ENCODE data around the gene BFSP2.

DNA sequence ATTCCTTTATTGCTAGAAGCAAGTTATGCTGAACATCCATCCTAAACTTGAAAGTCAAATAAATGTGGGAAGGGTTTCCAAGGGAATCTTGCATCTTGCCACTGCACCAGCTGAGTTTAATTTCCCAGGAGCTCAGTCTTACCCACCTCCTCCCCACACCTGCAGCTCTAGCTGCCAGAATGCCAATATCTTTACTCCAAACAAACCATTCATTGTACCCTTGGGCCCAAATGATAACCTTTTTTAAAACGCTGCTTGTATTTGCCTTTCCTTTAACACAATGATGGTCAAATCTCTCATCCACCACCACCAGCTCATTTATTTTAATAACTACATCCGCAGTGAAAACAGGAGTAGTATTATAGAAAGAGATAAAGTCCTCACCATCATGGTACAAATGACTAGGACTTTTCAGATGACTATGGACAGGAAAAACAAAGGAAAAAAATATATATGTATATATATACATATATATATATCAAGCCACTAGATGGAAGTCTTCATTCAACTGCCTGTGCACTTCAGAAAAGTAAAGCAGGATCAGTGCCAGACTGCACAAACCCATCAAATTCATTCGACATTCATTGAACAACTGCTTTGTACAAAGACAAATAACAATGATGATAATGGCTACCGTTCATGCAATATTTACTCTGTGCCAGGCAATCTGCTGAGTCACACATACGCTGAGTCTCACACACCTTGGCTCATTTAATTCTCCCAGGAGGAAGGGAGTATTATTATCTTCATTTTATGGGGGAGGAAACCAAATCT lies 44.0 kb downstream of the BFSP2 start:
- TF ChIP-seq POLR2A (IDR thresholded peaks at IDR 0.05; ENCODE audit: low read depth, low read length), result no peak
- TF ChIP-seq CTCF (conservative IDR thresholded peaks at IDR 0.05; ENCODE audit: low read depth, low read length), result peak; percentile 24; the same call in 1 of the 2 replicates
- TF ChIP-seq MAZ (IDR thresholded peaks at IDR 0.05; ENCODE audit: borderline replicate concordance, low read depth, low read length), result no peak
- TF ChIP-seq SMC3 (IDR thresholded peaks at IDR 0.05; ENCODE audit: low read depth, low read length), result no peak
- peak; percentile 47; the same call in 1 of the 2 replicates for TF ChIP-seq MAFK (IDR thresholded peaks at IDR 0.05; ENCODE audit: low read depth, low read length)
- TF ChIP-seq, protein P1, sequence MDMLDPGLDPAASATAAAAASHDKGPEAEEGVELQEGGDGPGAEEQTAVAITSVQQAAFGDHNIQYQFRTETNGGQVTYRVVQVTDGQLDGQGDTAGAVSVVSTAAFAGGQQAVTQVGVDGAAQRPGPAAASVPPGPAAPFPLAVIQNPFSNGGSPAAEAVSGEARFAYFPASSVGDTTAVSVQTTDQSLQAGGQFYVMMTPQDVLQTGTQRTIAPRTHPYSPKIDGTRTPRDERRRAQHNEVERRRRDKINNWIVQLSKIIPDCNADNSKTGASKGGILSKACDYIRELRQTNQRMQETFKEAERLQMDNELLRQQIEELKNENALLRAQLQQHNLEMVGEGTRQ (IDR thresholded peaks at IDR 0.05; ENCODE audit: low read depth, low read length), result no peak
- no peak for TF ChIP-seq FOS (IDR thresholded peaks at IDR 0.05; ENCODE audit: low read depth, low read length)
